SK-N-SH treated with all-trans-retinoic acid at 6 μM for 48 hours (cell line): ENCODE results near the gene BLNK.

ENCODE experiments used
- ARNTL ChIP-seq: fragments of 450-650 bp; formaldehyde crosslinking; IDR thresholded peaks from 2 replicates; pipeline ENCODE4 v1.5.0; 2020; ENCODE audit warnings: low read depth, mild to moderate bottlenecking, moderate library complexity, borderline replicate concordance
- ESRRG ChIP-seq: fragments of 250-450 bp; sonication (Bioruptor Pico); IDR thresholded peaks from 2 replicates; pipeline ENCODE4 v1.6.1; 2021; ENCODE audit warnings: mild to moderate bottlenecking
- PATZ1 ChIP-seq: fragments of 250-450 bp; sonication (Bioruptor Pico); IDR thresholded peaks from 2 replicates; pipeline ENCODE4 v1.8.0; 2020; ENCODE audit warnings: mild to moderate bottlenecking, moderate library complexity, borderline replicate concordance
- RARB ChIP-seq: fragments of 250-450 bp; sonication (Bioruptor Pico); IDR thresholded peaks from 2 replicates; pipeline ENCODE4 v1.8.0; 2021; ENCODE audit warnings: mild to moderate bottlenecking, moderate library complexity
- SNAI2 ChIP-seq: fragments of 250-450 bp; sonication (Bioruptor Pico); IDR thresholded peaks from 2 replicates; pipeline ENCODE4 v1.5.0; 2020; ENCODE audit warnings: mild to moderate bottlenecking, moderate library complexity
- TCF4 ChIP-seq: fragments of 250-450 bp; sonication (Bioruptor Pico); IDR thresholded peaks from 2 replicates; pipeline ENCODE4 v1.8.0; 2021; ENCODE audit warnings: mild to moderate bottlenecking, moderate library complexity, borderline replicate concordance
- TOX ChIP-seq: fragments of 250-450 bp; sonication (Bioruptor Pico); IDR thresholded peaks from 2 replicates; pipeline ENCODE4 v1.8.0; 2021; ENCODE audit warnings: mild to moderate bottlenecking, moderate library complexity, borderline replicate concordance
- ZFP3 ChIP-seq: fragments of 250-450 bp; sonication (Bioruptor Pico); IDR thresholded peaks from 2 replicates; pipeline ENCODE4 v1.5.0; 2020; ENCODE audit warnings: mild to moderate bottlenecking, moderate library complexity
- ZFP30 ChIP-seq: fragments of 450-650 bp; formaldehyde crosslinking; IDR thresholded peaks from 2 replicates; pipeline ENCODE4 v1.5.0; 2022; ENCODE audit warnings: mild to moderate bottlenecking, moderate library complexity
- ZNF8 ChIP-seq: fragments of 450-650 bp; formaldehyde crosslinking; IDR thresholded peaks from 2 replicates; pipeline ENCODE4 v1.5.0; 2020; ENCODE audit warnings: mild to moderate bottlenecking, moderate library complexity

- TF ChIP-seq RARB (CRISPR knock-in tag) (no peak), SNAI2 (no peak), ZFP3 (CRISPR knock-in tag) (no peak), TCF4 (no peak), ARNTL (CRISPR knock-in tag) (no peak), ZFP30 (CRISPR knock-in tag) (no peak), ESRRG (CRISPR knock-in tag) (no peak), PATZ1 (CRISPR knock-in tag) (no peak), ZNF8 (CRISPR knock-in tag) (no peak), TOX (no peak)
Measured at GRCh38 chr10:96235326-96236089, 35.9 kb downstream of the BLNK start.
